ENCODE results near the gene APBB1IP. TPM values are rescaled to one million over a fixed set of nuclear protein-coding genes. Genes with fewer than 3 reads are reported as not detected.
"Not testable (repeated sequence)": the region's sequence is repeated elsewhere in the genome, so short reads cannot be mapped to it uniquely, and the experiment has no call there.

Gene APBB1IP
- total and polyA plus RNA-seq, 2 of the 8 experiments (the other 6 are each of a cell fraction or from before 2014, with no cell fraction given), result 0.05 TPM; not detected in 1

DNA sequence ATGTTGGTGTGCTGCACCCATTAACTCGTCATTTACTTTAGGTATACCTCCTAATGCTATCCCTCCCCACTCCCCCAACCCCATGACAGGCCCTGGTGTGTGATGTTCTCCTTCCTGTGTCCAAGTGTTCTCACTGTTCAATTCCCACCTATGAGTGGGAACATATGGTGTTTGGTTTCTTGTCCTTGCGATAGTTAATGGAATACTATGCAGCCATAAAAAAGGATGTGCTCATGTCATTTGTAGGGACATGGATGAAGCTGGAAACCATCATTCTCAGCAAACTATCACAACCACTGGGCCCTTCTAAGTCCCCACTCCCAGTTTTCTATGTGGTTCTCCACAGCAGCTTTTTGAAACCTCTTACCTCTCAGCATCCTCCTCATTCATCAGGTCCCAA, 39.8 kb upstream of the APBB1IP start:
- H3K79me2 ChIP-seq (ENCODE audit: control insufficient read depth in 1 of 2, insufficient read depth in 2 of 2, low read length in 2 of 2); H2BK15ac ChIP-seq (ENCODE audit: low read length); H4K5ac ChIP-seq (ENCODE audit: insufficient read length, low read depth, low read length); H3K9me3 ChIP-seq (ENCODE audit: insufficient read depth in 2 of 2, low read depth in 1 of 2, low read length in 1 of 2); H4K8ac ChIP-seq (ENCODE audit: extremely low read depth, insufficient read depth, low read length); H3K4ac ChIP-seq (replicated peaks; ENCODE audit: insufficient read length, low read depth, low read length); FAIRE-seq; H3K79me1 ChIP-seq (ENCODE audit: low read depth, low read length); H4K20me1 ChIP-seq (replicated peaks in 1 of 2; ENCODE audit: control insufficient read depth in 1 of 2, insufficient read depth in 2 of 2, low read length in 2 of 2); H3K18ac ChIP-seq (ENCODE audit: extremely low read depth, low read length); H3K14ac ChIP-seq (ENCODE audit: insufficient read length); H3K27me3 ChIP-seq (replicated peaks in 1 of 4; ENCODE audit: control insufficient read depth in 3 of 4, extremely low read depth in 1 of 4, insufficient read depth in 3 of 4, low read length in 3 of 4); H3K4me2 ChIP-seq (ENCODE audit: insufficient read depth in 1 of 2, low read depth in 2 of 2, low read length in 2 of 2); H3K36me3 ChIP-seq (ENCODE audit: control insufficient read depth in 2 of 4, insufficient read depth in 4 of 4, low read length in 3 of 4); H2BK5ac ChIP-seq (ENCODE audit: low read depth, low read length); H2BK20ac ChIP-seq (ENCODE audit: low read length); H3K4me1 ChIP-seq (replicated peaks in 1 of 4; ENCODE audit: control insufficient read depth in 3 of 4, insufficient read depth in 4 of 4, low read length in 3 of 4); H2AFZ ChIP-seq (ENCODE audit: low read length); H3K27ac ChIP-seq (ENCODE audit: low read depth, low read length); H2AK5ac ChIP-seq (ENCODE audit: low read depth, low read length); H3K9ac ChIP-seq (replicated peaks in 1 of 4; ENCODE audit: extremely low read depth in 1 of 4, low read depth in 3 of 4, low read length in 3 of 4); H3K23ac ChIP-seq (ENCODE audit: insufficient read length); H2BK120ac ChIP-seq (replicated peaks; ENCODE audit: low read depth, low read length); DNase-seq (ENCODE audit: low read depth in 1 of 2, low spot score in 2 of 2); H3K23me2 ChIP-seq (ENCODE audit: low read depth, low read length); H2BK12ac ChIP-seq (ENCODE audit: low read depth, low read length); H3K56ac ChIP-seq (replicated peaks; ENCODE audit: insufficient read length, low read depth, low read length); POLR2A ChIA-PET (ENCODE audit: partially characterized antibody); H4K91ac ChIP-seq (replicated peaks; ENCODE audit: insufficient read length, low read length); H3K4me3 ChIP-seq (ENCODE audit: extremely low read depth in 1 of 4, insufficient read depth in 2 of 4, low read depth in 3 of 4, low read length in 4 of 4): not testable (repeated sequence)
- CTCF ChIA-PET (ENCODE audit: partially characterized antibody), result interaction anchor here (1.3 to 1.5 kb wide), 2 partner anchors 106 to 484 kb away, joined by 3 read pairs; no protein-coding TSS in a partner anchor
- 92% methylated on average over 2 of the region's 2 CpGs; no CpG with 5 or more reads in 1 of the 2 experiments for WGBS, 2 experiments (ENCODE audit: extremely low coverage in 1 of 2, insufficient coverage in 1 of 2, insufficient read length in 1 of 2, insufficient replicate concordance in 2 of 2, low coverage in 1 of 2, low lambda C conversion rate in 2 of 2, missing lambda C conversion rate in 1 of 2)

Measured in H1 (cell line).